Neutrophil (primary cell): ENCODE data around the gene CCDC57.

ENCODE experiments used
- H3K27ac ChIP-seq: fragments of 200-600 bp; sonication (generic); 2 replicates; pipeline ENCODE4 v1.5.1; 2016; ENCODE audit warnings: mild to moderate bottlenecking, moderate library complexity
- H3K27me3 ChIP-seq: fragments of 200-600 bp; sonication (generic); 2 replicates; pipeline ENCODE4 v1.6.0; 2016; ENCODE audit warnings: mild to moderate bottlenecking
- H3K36me3 ChIP-seq: fragments of 200-600 bp; sonication (generic); 2 replicates; pipeline ENCODE4 v1.5.1; 2017
- H3K4me1 ChIP-seq, 2 experiments: fragments of 200-600 bp in 1 of 2; sonication (generic) in 1 of 2; 1 replicate in 1 of 2; 2 replicates in 1 of 2; pipeline versions ENCODE4 v1.5.1 to v1.6.1; 2013 to 2016; ENCODE audit warnings: low read depth in 1 of 2, low read length in 1 of 2, mild to moderate bottlenecking in 1 of 2, moderate library complexity in 1 of 2; ENCODE audit not compliant: control insufficient read depth in 1 of 2, insufficient read depth in 1 of 2
- H3K4me3 ChIP-seq, 2 experiments: fragments of 200-600 bp in 1 of 2; sonication (generic) in 1 of 2; 1 replicate in 1 of 2; 2 replicates in 1 of 2; pipeline ENCODE4 v1.5.1; 2013 to 2016; ENCODE audit warnings: low read depth in 1 of 2, low read length in 1 of 2, mild to moderate bottlenecking in 1 of 2, moderate library complexity in 1 of 2
- H3K9me3 ChIP-seq: fragments of 200-600 bp; sonication (generic); 2 replicates; pipeline ENCODE4 v1.5.1; 2016
- TF ChIP-seq, protein P1 (sequence below): fragments of 200-600 bp; sonication (generic); IDR thresholded peaks from 2 replicates; pipeline ENCODE4 v1.5.1; 2016; ENCODE audit warnings: antibody characterized with exemption

CCDC57 gene

GRCh38 chr17:82063424-82064415 lies 148.9 kb downstream of the CCDC57 start:
- Histone ChIP-seq H3K4me1 (peaks cover 16% of the 10 kb centered on the region in 2 experiments), H3K36me3 (peaks cover 49% of the 10 kb centered on the region), H3K27ac (no peak overlapping the region), H3K27me3 (no peaks in the 10 kb centered on the region), H3K9me3 (no peaks in the 10 kb centered on the region), H3K4me3 (no peak overlapping the region)
- TF ChIP-seq, protein P1, sequence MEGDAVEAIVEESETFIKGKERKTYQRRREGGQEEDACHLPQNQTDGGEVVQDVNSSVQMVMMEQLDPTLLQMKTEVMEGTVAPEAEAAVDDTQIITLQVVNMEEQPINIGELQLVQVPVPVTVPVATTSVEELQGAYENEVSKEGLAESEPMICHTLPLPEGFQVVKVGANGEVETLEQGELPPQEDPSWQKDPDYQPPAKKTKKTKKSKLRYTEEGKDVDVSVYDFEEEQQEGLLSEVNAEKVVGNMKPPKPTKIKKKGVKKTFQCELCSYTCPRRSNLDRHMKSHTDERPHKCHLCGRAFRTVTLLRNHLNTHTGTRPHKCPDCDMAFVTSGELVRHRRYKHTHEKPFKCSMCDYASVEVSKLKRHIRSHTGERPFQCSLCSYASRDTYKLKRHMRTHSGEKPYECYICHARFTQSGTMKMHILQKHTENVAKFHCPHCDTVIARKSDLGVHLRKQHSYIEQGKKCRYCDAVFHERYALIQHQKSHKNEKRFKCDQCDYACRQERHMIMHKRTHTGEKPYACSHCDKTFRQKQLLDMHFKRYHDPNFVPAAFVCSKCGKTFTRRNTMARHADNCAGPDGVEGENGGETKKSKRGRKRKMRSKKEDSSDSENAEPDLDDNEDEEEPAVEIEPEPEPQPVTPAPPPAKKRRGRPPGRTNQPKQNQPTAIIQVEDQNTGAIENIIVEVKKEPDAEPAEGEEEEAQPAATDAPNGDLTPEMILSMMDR = no peak

- no peaks in the 10 kb centered on the region for H3K9me3 ChIP-seq
- TF ChIP-seq, protein P1 = no peak
- peaks cover 16% of the 10 kb centered on the region in 2 experiments for H3K4me1 ChIP-seq
- H3K27me3 ChIP-seq = no peaks in the 10 kb centered on the region
- H3K4me3 ChIP-seq = no peak overlapping the region
- peaks cover 56% of the 10 kb centered on the region for H3K36me3 ChIP-seq
- H3K27ac ChIP-seq = no peak overlapping the region
Measured at GRCh38 chr17:82062984-82063368, 149.7 kb downstream of the CCDC57 start.

GRCh38 chr17:82062076-82062983 lies 150.3 kb downstream of the CCDC57 start:
- H3K27me3 ChIP-seq = no peaks in the 10 kb centered on the region
- TF ChIP-seq, protein P1 = no peak
- H3K4me3 ChIP-seq = no peak overlapping the region
- H3K4me1 ChIP-seq = peaks cover 16% of the 10 kb centered on the region in 2 experiments
- no peak overlapping the region for H3K27ac ChIP-seq
- H3K36me3 ChIP-seq = peaks cover 63% of the 10 kb centered on the region
- H3K9me3 ChIP-seq = no peaks in the 10 kb centered on the region

- Histone ChIP-seq H3K4me1 (peaks cover 16% of the 10 kb centered on the region in 2 experiments), H3K9me3 (no peaks in the 10 kb centered on the region), H3K27me3 (no peaks in the 10 kb centered on the region), H3K4me3 (no peak overlapping the region), H3K36me3 (peaks cover 73% of the 10 kb centered on the region), H3K27ac (no peak overlapping the region)
- TF ChIP-seq, protein P1 = no peak
Measured at GRCh38 chr17:82061047-82061925, 151.4 kb downstream of the CCDC57 start.

- Histone ChIP-seq H3K9me3 (no peaks in the 10 kb centered on the region), H3K4me1 (peaks cover 12% of the 10 kb centered on the region in 2 experiments), H3K27ac (no peak overlapping the region), H3K4me3 (no peak overlapping the region), H3K36me3 (peaks cover 80% of the 10 kb centered on the region), H3K27me3 (no peaks in the 10 kb centered on the region)
- TF ChIP-seq, protein P1 = no peak
Measured at GRCh38 chr17:82060614-82061013, 152.0 kb downstream of the CCDC57 start.
